ENCODE data around the gene MPO.

Gene MPO

GRCh38 chr17:58233543-58233942 lies 47.2 kb downstream of the MPO start:
- DNase-seq (ENCODE audit: low read depth): no peak

DNA sequence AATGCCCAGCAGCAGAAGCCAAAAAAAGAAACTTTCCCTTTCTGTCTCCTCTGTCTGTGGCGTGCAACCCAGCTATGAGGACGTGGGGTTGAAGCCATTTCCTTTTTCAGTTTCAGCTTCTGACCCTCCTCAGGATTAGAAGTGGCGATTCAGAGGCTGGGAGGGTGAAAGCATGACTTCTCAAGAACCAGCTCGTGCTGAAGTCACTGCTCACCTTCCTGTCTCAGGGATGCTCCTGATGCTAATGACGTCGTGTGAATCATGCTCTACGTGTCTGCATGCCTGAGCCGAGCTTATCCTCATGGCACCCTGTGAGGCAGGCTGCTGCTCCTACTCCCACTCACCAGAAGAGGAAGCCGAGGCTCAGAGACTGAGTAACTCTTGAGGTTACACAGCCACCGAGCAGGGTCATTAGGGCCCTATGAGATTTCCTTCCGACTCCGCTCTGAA lies 48.0 kb downstream of the MPO start:
- DNase-seq (ENCODE audit: low read depth): peak; percentile 38

DNA sequence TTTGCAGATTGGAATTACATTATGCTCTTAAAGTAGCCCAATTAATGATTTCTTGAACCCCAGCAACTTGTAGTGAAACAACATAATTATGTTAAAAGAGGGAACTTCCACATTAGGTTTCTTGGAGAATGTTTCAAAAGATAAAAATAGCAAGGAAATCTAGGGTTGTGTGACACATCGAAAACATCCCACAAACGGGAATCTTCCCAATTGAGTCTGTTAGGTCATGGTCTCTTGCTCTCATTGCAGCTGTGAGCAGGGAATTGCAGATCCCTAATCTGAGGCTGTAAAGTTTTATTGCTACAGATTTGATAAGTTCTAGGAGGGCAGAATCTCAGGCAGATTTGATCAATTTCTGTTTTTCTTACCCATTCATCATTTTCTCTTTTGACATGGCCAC lies 49.1 kb downstream of the MPO start:
- DNase-seq (ENCODE audit: low read depth): no peak

GRCh38 chr17:58229881-58230280 lies 50.9 kb downstream of the MPO start:
- DNase-seq (ENCODE audit: low read depth): no peak

GRCh38 chr17:58229384-58229783 lies 51.4 kb downstream of the MPO start:
- DNase-seq (ENCODE audit: low read depth): no peak

DNA sequence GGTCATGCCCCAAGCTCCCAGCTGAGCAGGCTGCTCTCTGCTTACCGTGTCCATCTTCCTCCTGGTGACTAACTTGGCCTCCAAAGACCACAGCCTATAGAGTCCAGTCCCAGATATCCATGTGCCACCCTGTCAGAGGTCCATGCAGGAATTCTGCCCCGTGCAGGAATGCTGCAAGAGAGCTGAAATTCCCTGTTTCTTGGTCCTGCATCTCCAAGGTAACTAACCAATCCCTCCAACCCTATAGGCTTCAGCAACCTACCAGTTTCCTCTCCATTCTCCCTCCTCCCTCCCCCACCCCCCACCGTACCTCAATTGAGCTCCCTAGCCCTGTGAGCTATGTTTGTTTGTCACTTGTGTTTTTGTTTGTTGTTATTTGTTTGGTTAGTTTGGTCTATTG lies 52.1 kb downstream of the MPO start:
- no peak for DNase-seq (ENCODE audit: low read depth)

GRCh38 chr17:58227733-58228132 lies 53.0 kb downstream of the MPO start:
- DNase-seq (ENCODE audit: low read depth): no peak

DNA sequence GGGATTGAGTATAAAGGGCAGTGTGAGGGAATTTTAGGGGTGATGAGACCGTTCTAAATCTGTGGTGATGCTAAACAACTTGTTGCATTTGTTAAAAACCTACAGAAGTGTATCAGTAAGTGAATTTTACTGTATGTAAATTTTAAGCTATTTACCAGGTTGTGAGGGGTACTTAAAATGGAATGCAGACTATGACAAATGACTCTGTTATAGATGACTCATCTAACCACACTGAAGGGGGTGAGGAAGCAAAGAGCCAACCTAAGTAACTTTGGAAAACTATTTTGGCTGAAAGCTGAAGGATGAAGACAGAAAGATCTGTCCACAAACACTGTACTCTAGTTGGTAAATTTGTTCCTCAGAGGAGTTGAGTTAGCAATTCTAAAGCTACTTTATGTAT lies 56.4 kb downstream of the MPO start:
- no peak for DNase-seq (ENCODE audit: low read depth)
